Tibial nerve (tissue), 4 donors: ENCODE data around the gene UNC80. TPM values are rescaled to one million over a fixed set of nuclear protein-coding genes. Genes with fewer than 3 reads are reported as not detected.

Experiments
- DNase-seq, 2 donors: peaks; one replicate each; pipeline ENCODE4 v3.0.0-alpha.2; 2019; ENCODE audit warnings: low spot score in 2 of 2
- H3K27ac ChIP-seq, 4 donors: fragments of 200-600 bp; sonication (generic) in 3 of 4; one replicate each; pipeline ENCODE4 v1.5.1; 2017 to 2019; ENCODE audit warnings: mild to moderate bottlenecking in 1 of 4
- H3K27me3 ChIP-seq, 2 donors: fragments of 200-600 bp; sonication (generic) in 1 of 2; one replicate each; pipeline versions ENCODE4 v1.5.1 to v1.6.0; 2017 to 2019
- H3K36me3 ChIP-seq, 3 donors: fragments of 200-600 bp; sonication (generic); one replicate each; pipeline ENCODE4 v1.5.1; 2018 to 2019
- H3K4me1 ChIP-seq, 4 donors: fragments of 200-600 bp; sonication (generic) in 3 of 4; one replicate each; pipeline ENCODE4 v1.5.1; 2017 to 2019
- H3K4me3 ChIP-seq, 4 donors: fragments of 200-600 bp; sonication (generic) in 3 of 4; one replicate each; pipeline ENCODE4 v1.5.1; 2017 to 2019; ENCODE audit warnings: mild to moderate bottlenecking in 1 of 4, moderate library complexity in 1 of 4
- H3K9me3 ChIP-seq, 4 donors: fragments of 200-600 bp; sonication (generic) in 3 of 4; one replicate each; pipeline ENCODE4 v1.5.1; 2017 to 2019
- CTCF ChIP-seq, 5 experiments: fragments of 200-600 bp in 3 of 5; fragments of 450-650 bp in 2 of 5; sonication (generic) in 3 of 5; IDR thresholded peaks; one replicate each; pipeline ENCODE4 v1.5.1; 2016 to 2019; ENCODE audit warnings: antibody characterized with exemption in 5 of 5, mild to moderate bottlenecking in 3 of 5, moderate library complexity in 2 of 5
- EP300 ChIP-seq, 2 donors: sonication (generic); formaldehyde crosslinking; IDR thresholded peaks; one replicate each; pipeline ENCODE4 v1.6.1; 2017; ENCODE audit warnings: antibody characterized with exemption in 2 of 2, mild to moderate bottlenecking in 1 of 2
- POLR2A ChIP-seq, 2 donors: fragments of 450-650 bp; IDR thresholded peaks; one replicate each; pipeline ENCODE4 v1.6.1; 2017; ENCODE audit warnings: antibody characterized with exemption in 2 of 2, mild to moderate bottlenecking in 2 of 2, moderate library complexity in 2 of 2
- WGBS, 2 donors: methylation state at CpG; one replicate each; pipeline ENCODE4 v1.1.5; 2018; 5-methylcytosine and 5-hydroxymethylcytosine counted together
- total RNA-seq, 4 donors: library from RNA; depleted of rRNA; stranded (reverse); fragments of >200 nt; gene quantifications; one replicate each; pipeline ENCODE4 v1.1.0, GENCODE V29; 2016

Gene UNC80
- total RNA-seq, 4 donors from 2014 or later = 0.22 to 0.30 TPM; not detected in 2

GRCh38 chr2:210020138-210020537, 248.5 kb downstream of the UNC80 start:
- no peak for TF ChIP-seq EP300 (IDR thresholded peaks at IDR 0.05)
- TF ChIP-seq CTCF (IDR thresholded peaks at IDR 0.05) = no peak
- no peak for TF ChIP-seq POLR2A (IDR thresholded peaks at IDR 0.05)
- WGBS, 2 donors = 67 to 72% methylated on average over 1 of the region's 1 CpG
- DNase-seq = no peak
- no peak overlapping the region for H3K4me3 ChIP-seq
- no peaks in the 10 kb centered on the region for H3K9me3 ChIP-seq
- H3K27ac ChIP-seq = no peak overlapping the region
- peaks cover 0 to 97% (median 8%) of the 10 kb centered on the region in 3 donors for H3K36me3 ChIP-seq
- no peaks in the 10 kb centered on the region for H3K27me3 ChIP-seq
- H3K4me1 ChIP-seq = no peaks in the 10 kb centered on the region

GRCh38 chr2:210022824-210023223, 251.2 kb downstream of the UNC80 start:
- no peak overlapping the region for H3K4me3 ChIP-seq
- TF ChIP-seq EP300 (IDR thresholded peaks at IDR 0.05) = no peak
- no peak for TF ChIP-seq CTCF (IDR thresholded peaks at IDR 0.05)
- TF ChIP-seq POLR2A (IDR thresholded peaks at IDR 0.05) = no peak
- H3K27ac ChIP-seq = no peak overlapping the region
- H3K36me3 ChIP-seq = peaks cover 0 to 99% (median 0%) of the 10 kb centered on the region in 3 donors
- no peaks in the 10 kb centered on the region for H3K4me1 ChIP-seq
- WGBS, 2 donors = 84 to 87% methylated on average over 3 of the region's 3 CpGs
- H3K9me3 ChIP-seq = no peaks in the 10 kb centered on the region
- DNase-seq = no peak
- no peaks in the 10 kb centered on the region for H3K27me3 ChIP-seq

- Histone ChIP-seq H3K4me1 (no peaks in the 10 kb centered on the region), H3K9me3 (no peaks in the 10 kb centered on the region), H3K4me3 (no peak overlapping the region), H3K27me3 (no peaks in the 10 kb centered on the region), H3K36me3 (peaks cover 0 to 64% (median 0%) of the 10 kb centered on the region in 3 donors), H3K27ac (no peak overlapping the region)
- no peak for TF ChIP-seq POLR2A (IDR thresholded peaks at IDR 0.05)
- no peak for TF ChIP-seq CTCF (IDR thresholded peaks at IDR 0.05)
- no peak for TF ChIP-seq EP300 (IDR thresholded peaks at IDR 0.05)
- DNase-seq = no peak
- WGBS, 2 donors = 83 to 85% methylated on average over 2 of the region's 2 CpGs
These were observed 256.0 kb downstream of the UNC80 start for GRCh38 chr2:210027608-210028007.

- WGBS, 2 donors = 84 to 87% methylated on average over 2 of the region's 2 CpGs
- Histone ChIP-seq H3K27me3 (no peaks in the 10 kb centered on the region), H3K9me3 (no peaks in the 10 kb centered on the region), H3K36me3 (peaks cover 0 to 58% (median 0%) of the 10 kb centered on the region in 3 donors), H3K27ac (no peak overlapping the region), H3K4me1 (no peaks in the 10 kb centered on the region), H3K4me3 (no peak overlapping the region)
- DNase-seq = no peak
- no peak for TF ChIP-seq POLR2A (IDR thresholded peaks at IDR 0.05)
- TF ChIP-seq EP300 (IDR thresholded peaks at IDR 0.05) = no peak
- no peak for TF ChIP-seq CTCF (IDR thresholded peaks at IDR 0.05)
These were observed 256.5 kb downstream of the UNC80 start for GRCh38 chr2:210028178-210028577.

GRCh38 chr2:210034087-210034683, 262.6 kb downstream of the UNC80 start:
- no peaks in the 10 kb centered on the region for H3K4me1 ChIP-seq
- peaks cover 0 to 23% (median 0%) of the 10 kb centered on the region in 3 donors for H3K36me3 ChIP-seq
- no peaks in the 10 kb centered on the region for H3K9me3 ChIP-seq
- no peak for TF ChIP-seq EP300 (IDR thresholded peaks at IDR 0.05)
- no peak for TF ChIP-seq POLR2A (IDR thresholded peaks at IDR 0.05)
- TF ChIP-seq CTCF (IDR thresholded peaks at IDR 0.05) = no peak
- no peak overlapping the region for H3K27ac ChIP-seq
- H3K4me3 ChIP-seq = no peak overlapping the region
- DNase-seq = no peak
- no peaks in the 10 kb centered on the region for H3K27me3 ChIP-seq
- WGBS, 2 donors = 79 to 82% methylated on average over 2 of the region's 2 CpGs
